Peyer's patch (tissue), 4 donors: ENCODE measurements around the gene RAD51B.

Experiments
- CTCF ChIP-seq, 6 experiments: fragments of 450-650 bp in 4 of 6; fragments of 200-600 bp in 2 of 6; sonication (generic) in 1 of 6; IDR thresholded peaks; one replicate each; pipeline ENCODE4 v1.5.1; 2017 to 2019; ENCODE audit warnings: antibody characterized with exemption in 6 of 6, mild to moderate bottlenecking in 3 of 6, moderate library complexity in 1 of 6
- POLR2A ChIP-seq, 2 donors: fragments of 450-650 bp; IDR thresholded peaks; one replicate each; pipeline ENCODE4 v1.5.1; 2017; ENCODE audit warnings: antibody characterized with exemption in 2 of 2, mild to moderate bottlenecking in 2 of 2, moderate library complexity in 2 of 2

GRCh38 chr14:68317239-68317638 lies 497.7 kb downstream of the RAD51B start:
- TF ChIP-seq CTCF (IDR thresholded peaks at IDR 0.05) (no peak), POLR2A (IDR thresholded peaks at IDR 0.05) (no peak)
